Neural crest cell (in vitro differentiated cells): Measurements from ENCODE around the gene MAJIN. TPM values are rescaled to one million over a fixed set of nuclear protein-coding genes. Genes with fewer than 3 reads are reported as not detected.
A peak's percentile ranks its signal among the peaks of the same experiment; 100 is the strongest.

Source experiments
- DNase-seq: peaks from one replicate; pipeline ENCODE4 v3.0.0; 2021; ENCODE audit warnings: low read depth, mixed read lengths, low spot score
- H3K27ac Mint-ChIP-seq: one replicate; pipeline ENCODE4 v1.8.0; 2021; ENCODE audit warnings: mild to moderate bottlenecking, mixed read lengths; ENCODE audit not compliant: unreplicated experiment
- H3K27me3 Mint-ChIP-seq: 2 replicates; pipeline ENCODE4 v1.8.0; 2021; ENCODE audit warnings: low read depth, mild to moderate bottlenecking, mixed read lengths
- H3K36me3 Mint-ChIP-seq: 2 replicates; pipeline ENCODE4 v1.8.0; 2021; ENCODE audit warnings: low read depth, mild to moderate bottlenecking, mixed read lengths
- H3K4me1 Mint-ChIP-seq: 2 replicates; pipeline ENCODE4 v1.8.0; 2021; ENCODE audit warnings: mixed read lengths
- H3K4me3 Mint-ChIP-seq: one replicate; pipeline ENCODE4 v1.8.0; 2021; ENCODE audit warnings: mild to moderate bottlenecking, mixed read lengths
- H3K9me3 Mint-ChIP-seq: 2 replicates; pipeline ENCODE4 v1.8.0; 2021; ENCODE audit warnings: mixed read lengths
- CTCF ChIP-seq: fragments of 200-600 bp; sonication (generic); conservative IDR thresholded peaks from 2 replicates; pipeline ENCODE4 v1.5.0; 2021; ENCODE audit warnings: antibody characterized with exemption, mild to moderate bottlenecking
- long read RNA-seq: library from polyadenylated mRNA; unstranded; transcript quantifications from one replicate; pipeline ENCODE4 v2.0.0, GENCODE V29; 2020
- total RNA-seq: library from RNA; stranded (reverse); gene quantifications from 2 replicates; pipeline ENCODE4 v1.2.1, GENCODE V29; 2021

The MAJIN gene
- not detected in 2 replicates for total RNA-seq
- long read RNA-seq = 0 reads

- H3K27ac Mint-ChIP-seq = no peak within 1 kb of the TSS
- no peaks in the 10 kb centered on the region for H3K27me3 Mint-ChIP-seq
- no peaks in the 10 kb centered on the region for H3K9me3 Mint-ChIP-seq
- no peaks in the 10 kb centered on the region for H3K4me1 Mint-ChIP-seq
- DNase-seq = no peak
- no peaks in the 10 kb centered on the region for H3K36me3 Mint-ChIP-seq
- TF ChIP-seq CTCF = no peak
- no peak within 1 kb of the TSS for H3K4me3 Mint-ChIP-seq
Measured at GRCh38 chr11:64971421-64972233, at the start of gene MAJIN. MAJIN (minus strand) TSS chr11:64972108; CDS start chr11:64959405, 12,703 bp downstream.

- DNase-seq = no peak
- no peak overlapping the region for H3K4me3 Mint-ChIP-seq
- H3K36me3 Mint-ChIP-seq = peaks cover 10% of the 10 kb centered on the region
- H3K27me3 Mint-ChIP-seq = no peaks in the 10 kb centered on the region
- peaks cover 5% of the 10 kb centered on the region for H3K4me1 Mint-ChIP-seq
- no peak overlapping the region for H3K27ac Mint-ChIP-seq
- H3K9me3 Mint-ChIP-seq = no peaks in the 10 kb centered on the region
- no peak for TF ChIP-seq CTCF
Measured at GRCh38 chr11:65021509-65021908, 49.6 kb upstream of the MAJIN start.

GRCh38 chr11:65021003-65021402, 49.1 kb upstream of the MAJIN start:
- DNase-seq = no peak
- Mint-ChIP-seq H3K4me1 (peaks cover 8% of the 10 kb centered on the region), H3K9me3 (no peaks in the 10 kb centered on the region), H3K27ac (no peak overlapping the region), H3K27me3 (no peaks in the 10 kb centered on the region), H3K4me3 (no peak overlapping the region), H3K36me3 (peaks cover 13% of the 10 kb centered on the region)
- no peak for TF ChIP-seq CTCF

GRCh38 chr11:65019824-65020223, 47.9 kb upstream of the MAJIN start:
- no peaks in the 10 kb centered on the region for H3K27me3 Mint-ChIP-seq

GRCh38 chr11:65017937-65018336, 46.0 kb upstream of the MAJIN start:
- Mint-ChIP-seq H3K4me3 (peak overlapping the region; percentile 54), H3K27ac (peak overlapping the region; percentile 43), H3K27me3 (no peaks in the 10 kb centered on the region), H3K9me3 (no peaks in the 10 kb centered on the region), H3K36me3 (peaks cover 13% of the 10 kb centered on the region), H3K4me1 (peaks cover 20% of the 10 kb centered on the region)
- no peak for DNase-seq
- no peak for TF ChIP-seq CTCF

More at GRCh38 chr11:65019824-65020223, 47.9 kb upstream of the MAJIN start:
- peaks cover 12% of the 10 kb centered on the region for H3K4me1 Mint-ChIP-seq
- peaks cover 13% of the 10 kb centered on the region for H3K36me3 Mint-ChIP-seq
- DNase-seq = no peak
- no peak overlapping the region for H3K27ac Mint-ChIP-seq
- TF ChIP-seq CTCF = no peak
- H3K4me3 Mint-ChIP-seq = no peak overlapping the region
- H3K9me3 Mint-ChIP-seq = no peaks in the 10 kb centered on the region
